Left lung (tissue), 10 donors: Measurements from ENCODE around the gene ESRRA. TPM values are rescaled to one million over a fixed set of nuclear protein-coding genes. Genes with fewer than 3 reads are reported as not detected.

Experiments
- ATAC-seq: fragments of 200-7000 bp; cut with Tn5 transposase; one replicate; pipeline ENCODE4 v1.9.1; 2020; ENCODE audit warnings: moderate library complexity
- DNase-seq, 4 donors: peaks; one replicate each; pipeline ENCODE4 v3.0.0-alpha.2; 2013 to 2020
- H3K27ac ChIP-seq, 2 donors: fragments of 200-600 bp; sonication (generic) in 1 of 2; one replicate each; pipeline versions ENCODE4 v1.5.0 to v1.8.0; 2020 to 2021
- H3K27me3 ChIP-seq, 2 donors: fragments of 200-600 bp; sonication (generic) in 1 of 2; one replicate each; pipeline versions ENCODE4 v1.5.0 to v1.8.0; 2020 to 2021
- H3K36me3 ChIP-seq, 2 donors: fragments of 200-600 bp; sonication (generic) in 1 of 2; one replicate each; pipeline versions ENCODE4 v1.5.0 to v1.8.0; 2020 to 2021
- H3K4me1 ChIP-seq, 2 donors: fragments of 200-600 bp; one replicate each; pipeline ENCODE4 v1.8.0; 2021
- H3K4me3 ChIP-seq, 2 donors: fragments of 200-600 bp; sonication (generic) in 1 of 2; one replicate each; pipeline versions ENCODE4 v1.5.0 to v1.8.0; 2020 to 2021; ENCODE audit warnings: mild to moderate bottlenecking in 1 of 2
- H3K9me3 ChIP-seq, 2 donors: fragments of 200-600 bp; sonication (generic) in 1 of 2; one replicate each; pipeline versions ENCODE4 v1.5.0 to v1.8.0; 2020 to 2021
- CTCF ChIP-seq, 2 donors: fragments of 200-600 bp; sonication (generic) in 1 of 2; IDR thresholded peaks; one replicate each; pipeline versions ENCODE4 v1.5.0 to v1.8.0; 2021; ENCODE audit warnings: antibody characterized with exemption in 2 of 2
- intact Hi-C, 2 donors: fragments of 100-400 bp; cut with DNase I; formaldehyde crosslinking; loops; one replicate each; pipeline versions ENCODE4 v1.11.2 to v1.14.2; 2022
- polyA plus RNA-seq, 6 donors: library from polyadenylated mRNA; unstranded; fragments of 120-200 nt; gene quantifications; one replicate each; pipeline ENCODE4 v1.2.1, GENCODE V29; 2013; ENCODE audit not compliant: insufficient read length in 6 of 6
- total RNA-seq, 2 donors: library from RNA; stranded (reverse); fragmentation: NEBNext Ultra II Directional; extraction: Animal tissue kit (Norgen Biotek cat#: 25700); gene quantifications; one replicate each; pipeline ENCODE4 v1.2.1, GENCODE V29; 2021
- donor health status: DM: no; HTN: yes; CAD: no.
- donor health status: DM: no; HTN: no; CAD: no.

ESRRA gene
- total and polyA plus RNA-seq, 8 donors = 10.2 to 60.1 (median 13.8) TPM

- no peak for TF ChIP-seq CTCF (IDR thresholded peaks at IDR 0.05)
- intact Hi-C loops = no loop called here
- ATAC-seq (no peak), DNase-seq (no peak)
- Histone ChIP-seq H3K9me3 (no peaks in the 10 kb centered on the region), H3K27ac (no peak overlapping the region), H3K4me1 (peaks cover 18 to 32% of the 10 kb centered on the region in 2 donors), H3K27me3 (peaks cover 58 to 90% of the 10 kb centered on the region in 2 donors), H3K4me3 (no peak overlapping the region), H3K36me3 (no peaks in the 10 kb centered on the region)
Observed at GRCh38 chr11:64296830-64297698, 8.3 kb upstream of the ESRRA start.

- no peak for TF ChIP-seq CTCF (IDR thresholded peaks at IDR 0.05)
- intact Hi-C loops = no loop called here
- peaks cover 50 to 82% of the 10 kb centered on the region in 2 donors for H3K27me3 ChIP-seq
- H3K4me3 ChIP-seq = no peak overlapping the region
- no peaks in the 10 kb centered on the region for H3K9me3 ChIP-seq
- ATAC-seq = no peak
- no peaks in the 10 kb centered on the region for H3K36me3 ChIP-seq
- no peak for DNase-seq
- H3K4me1 ChIP-seq = peaks cover 15 to 26% of the 10 kb centered on the region in 2 donors
- no peak overlapping the region for H3K27ac ChIP-seq
Observed at GRCh38 chr11:64297699-64298358, 7.5 kb upstream of the ESRRA start.

GRCh38 chr11:64298966-64299846, 6.1 kb upstream of the ESRRA start:
- Histone ChIP-seq H3K4me1 (peaks cover 19 to 32% of the 10 kb centered on the region in 2 donors), H3K36me3 (no peaks in the 10 kb centered on the region), H3K9me3 (no peaks in the 10 kb centered on the region), H3K27me3 (peaks cover 42 to 68% of the 10 kb centered on the region in 2 donors), H3K4me3 (peak overlapping the region; percentile 10 to 39), H3K27ac (no peak overlapping the region)
- intact Hi-C loops = no loop called here
- peak in 2 of 4 donors; percentile 72 to 90 for DNase-seq
- ATAC-seq = peak; percentile 45
- TF ChIP-seq CTCF (IDR thresholded peaks at IDR 0.05) = no peak

DNA sequence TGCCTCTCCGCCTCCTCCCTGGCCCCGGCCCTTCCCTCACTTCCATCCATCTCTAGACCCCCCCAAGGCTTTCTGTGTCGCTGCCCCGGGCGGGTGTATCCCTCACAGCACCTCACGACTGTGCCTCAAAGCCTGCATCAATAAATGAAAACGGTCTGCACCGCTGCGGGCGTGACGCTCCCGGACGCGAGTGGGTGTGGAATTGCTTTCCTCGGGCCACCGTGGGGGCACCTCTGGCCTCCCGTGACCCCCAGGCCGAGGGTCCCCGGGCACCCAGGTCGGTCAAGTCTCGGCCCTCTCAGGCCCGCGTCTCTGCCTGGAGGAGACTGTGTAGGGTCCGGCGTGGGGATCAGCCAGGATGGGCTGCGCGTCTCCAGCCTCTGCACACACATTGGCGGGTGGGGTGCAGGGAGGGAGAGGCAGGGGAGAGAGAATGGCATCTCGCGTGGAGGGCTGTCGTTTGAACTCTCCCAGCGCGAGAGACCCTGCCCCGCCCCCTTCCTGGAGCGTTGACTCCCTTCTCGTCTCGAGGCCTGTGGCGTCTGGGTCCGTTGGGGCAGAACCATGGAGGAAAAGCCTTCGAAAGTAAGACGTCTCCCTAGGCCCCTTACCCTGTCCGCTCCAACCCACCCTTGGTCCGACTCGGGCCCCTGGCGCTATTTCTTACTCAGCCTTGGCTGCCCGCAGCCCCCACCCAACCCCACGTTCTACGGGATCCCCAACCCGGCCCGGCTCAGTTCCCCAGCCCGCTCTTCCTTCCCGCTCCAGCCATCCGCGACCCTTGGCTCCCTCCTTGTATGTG, 5.3 kb upstream of the ESRRA start, which contains the start of gene CATSPERZ:
TSS of gene CATSPERZ (plus strand) at position 512 of the 802 bp plus-strand sequence. CDS start at position 565, 53 bp downstream.
- no peak for TF ChIP-seq CTCF (IDR thresholded peaks at IDR 0.05)
- no peak within 1 kb of the TSS for H3K27ac ChIP-seq

More for the DNA sequence above, 5.3 kb upstream of the ESRRA start, which contains the start of gene CATSPERZ:
- no peak for ATAC-seq
- peaks cover 42 to 60% of the 10 kb centered on the region in 2 donors for H3K27me3 ChIP-seq
- peaks cover 16 to 37% of the 10 kb centered on the region in 2 donors for H3K4me1 ChIP-seq
- intact Hi-C loops = loop anchor here in 1 of 2 donors (5.0 kb wide), 1 partner anchor 98 kb away; no protein-coding TSS in a partner anchor
- no peak for DNase-seq
- H3K4me3 ChIP-seq = peak within 1 kb of the TSS; percentile 10 to 39
- no peaks in the 10 kb centered on the region for H3K36me3 ChIP-seq
- no peaks in the 10 kb centered on the region for H3K9me3 ChIP-seq
